OCI-LY7 (cell line): ENCODE measurements around the gene ARHGEF26.

Experiments used
- EZH2phosphoT487 ChIP-seq: fragments of 200-600 bp; sonication (generic); IDR thresholded peaks from 2 replicates; pipeline ENCODE4 v1.6.1; 2018; ENCODE audit warnings: low read depth, borderline replicate concordance, mild to moderate bottlenecking, mixed run types, antibody characterized with exemption, low read length, moderate library complexity, mixed read lengths
- TF ChIP-seq, protein P1 (sequence below): fragments of 200-600 bp; sonication (generic); conservative IDR thresholded peaks from 2 replicates; pipeline ENCODE4 v1.5.1; 2014; ENCODE audit warnings: mild to moderate bottlenecking, antibody characterized with exemption, low read length, moderate library complexity, mixed read lengths

DNA sequence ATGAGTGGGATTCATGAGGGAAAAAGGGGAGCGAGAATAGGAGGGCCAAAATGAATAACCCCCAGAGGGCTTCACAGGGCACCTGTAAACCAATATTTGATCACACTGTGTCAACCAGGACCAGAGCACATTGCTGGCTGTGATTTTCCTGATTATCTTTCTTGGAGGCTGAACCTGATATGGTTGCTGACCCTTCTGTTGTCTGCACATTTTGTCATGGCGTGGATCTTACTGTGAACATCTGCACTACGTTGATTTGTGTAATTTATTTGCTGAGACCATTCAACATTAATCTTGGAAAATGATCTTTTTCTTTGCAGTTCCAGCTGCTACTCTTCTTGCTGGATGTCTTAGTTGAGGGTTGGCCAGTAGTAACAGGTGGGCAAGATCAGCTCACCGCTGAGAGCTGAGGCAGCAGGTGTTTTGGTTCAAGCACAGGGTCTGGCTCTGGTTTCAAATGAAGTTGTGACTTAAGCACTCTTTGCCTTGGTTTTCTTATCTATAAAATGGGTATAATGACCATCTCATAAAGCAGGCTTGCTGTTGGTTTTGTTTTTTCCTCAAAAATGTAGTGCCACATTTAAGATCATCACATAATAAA lies 61.2 kb downstream of the ARHGEF26 start:
- TF ChIP-seq, protein P1, sequence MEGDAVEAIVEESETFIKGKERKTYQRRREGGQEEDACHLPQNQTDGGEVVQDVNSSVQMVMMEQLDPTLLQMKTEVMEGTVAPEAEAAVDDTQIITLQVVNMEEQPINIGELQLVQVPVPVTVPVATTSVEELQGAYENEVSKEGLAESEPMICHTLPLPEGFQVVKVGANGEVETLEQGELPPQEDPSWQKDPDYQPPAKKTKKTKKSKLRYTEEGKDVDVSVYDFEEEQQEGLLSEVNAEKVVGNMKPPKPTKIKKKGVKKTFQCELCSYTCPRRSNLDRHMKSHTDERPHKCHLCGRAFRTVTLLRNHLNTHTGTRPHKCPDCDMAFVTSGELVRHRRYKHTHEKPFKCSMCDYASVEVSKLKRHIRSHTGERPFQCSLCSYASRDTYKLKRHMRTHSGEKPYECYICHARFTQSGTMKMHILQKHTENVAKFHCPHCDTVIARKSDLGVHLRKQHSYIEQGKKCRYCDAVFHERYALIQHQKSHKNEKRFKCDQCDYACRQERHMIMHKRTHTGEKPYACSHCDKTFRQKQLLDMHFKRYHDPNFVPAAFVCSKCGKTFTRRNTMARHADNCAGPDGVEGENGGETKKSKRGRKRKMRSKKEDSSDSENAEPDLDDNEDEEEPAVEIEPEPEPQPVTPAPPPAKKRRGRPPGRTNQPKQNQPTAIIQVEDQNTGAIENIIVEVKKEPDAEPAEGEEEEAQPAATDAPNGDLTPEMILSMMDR: no peak
- no peak for TF ChIP-seq EZH2phosphoT487
